ENCODE measurements around the gene HSD17B14. TPM values are rescaled to one million over a fixed set of nuclear protein-coding genes. Genes with fewer than 3 reads are reported as not detected.

The HSD17B14 gene
- total RNA-seq, 2 donors from 2014 or later, result 43.0 to 81.0 TPM

DNA sequence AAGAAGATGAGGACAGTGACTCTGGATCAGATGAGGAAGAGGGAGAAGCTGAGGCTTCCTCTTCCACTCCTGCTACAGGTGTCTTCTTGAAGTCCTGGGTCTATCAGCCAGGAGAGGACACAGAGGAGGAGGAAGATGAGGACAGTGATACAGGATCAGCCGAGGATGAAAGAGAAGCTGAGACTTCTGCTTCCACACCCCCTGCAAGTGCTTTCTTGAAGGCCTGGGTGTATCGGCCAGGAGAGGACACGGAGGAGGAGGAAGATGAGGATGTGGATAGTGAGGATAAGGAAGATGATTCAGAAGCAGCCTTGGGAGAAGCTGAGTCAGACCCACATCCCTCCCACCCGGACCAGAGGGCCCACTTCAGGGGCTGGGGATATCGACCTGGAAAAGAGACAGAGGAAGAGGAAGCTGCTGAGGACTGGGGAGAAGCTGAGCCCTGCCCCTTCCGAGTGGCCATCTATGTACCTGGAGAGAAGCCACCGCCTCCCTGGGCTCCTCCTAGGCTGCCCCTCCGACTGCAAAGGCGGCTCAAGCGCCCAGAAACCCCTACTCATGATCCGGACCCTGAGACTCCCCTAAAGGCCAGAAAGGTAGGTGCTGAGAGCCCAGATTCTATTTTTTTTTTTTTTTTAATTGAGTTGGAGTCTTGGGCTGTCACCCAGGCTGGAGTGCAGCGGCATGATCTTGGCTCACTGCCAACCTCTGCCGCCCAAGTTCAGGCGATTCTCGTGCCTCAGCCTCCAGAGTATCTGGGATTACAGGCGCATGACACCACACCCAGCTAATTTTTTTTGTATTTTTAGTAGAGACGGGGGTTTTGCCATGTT is 38.2 kb upstream of the HSD17B14 start:
- no peaks in the 10 kb centered on the region for H3K27me3 Mint-ChIP-seq (ENCODE audit: insufficient read depth)
- H3K9me3 Mint-ChIP-seq, result no peaks in the 10 kb centered on the region
- no peak overlapping the region for H3K27ac ChIP-seq (ENCODE audit: low read depth, low read length)
- H3K4me3 ChIP-seq (ENCODE audit: low read length), result peak overlapping the region; percentile 93
- 82 to 90% methylated on average over 10 to 17 of the region's 17 CpGs for WGBS, 2 experiments (ENCODE audit: insufficient coverage in 1 of 2, insufficient read length in 1 of 2)
- TF ChIP-seq, protein P1, sequence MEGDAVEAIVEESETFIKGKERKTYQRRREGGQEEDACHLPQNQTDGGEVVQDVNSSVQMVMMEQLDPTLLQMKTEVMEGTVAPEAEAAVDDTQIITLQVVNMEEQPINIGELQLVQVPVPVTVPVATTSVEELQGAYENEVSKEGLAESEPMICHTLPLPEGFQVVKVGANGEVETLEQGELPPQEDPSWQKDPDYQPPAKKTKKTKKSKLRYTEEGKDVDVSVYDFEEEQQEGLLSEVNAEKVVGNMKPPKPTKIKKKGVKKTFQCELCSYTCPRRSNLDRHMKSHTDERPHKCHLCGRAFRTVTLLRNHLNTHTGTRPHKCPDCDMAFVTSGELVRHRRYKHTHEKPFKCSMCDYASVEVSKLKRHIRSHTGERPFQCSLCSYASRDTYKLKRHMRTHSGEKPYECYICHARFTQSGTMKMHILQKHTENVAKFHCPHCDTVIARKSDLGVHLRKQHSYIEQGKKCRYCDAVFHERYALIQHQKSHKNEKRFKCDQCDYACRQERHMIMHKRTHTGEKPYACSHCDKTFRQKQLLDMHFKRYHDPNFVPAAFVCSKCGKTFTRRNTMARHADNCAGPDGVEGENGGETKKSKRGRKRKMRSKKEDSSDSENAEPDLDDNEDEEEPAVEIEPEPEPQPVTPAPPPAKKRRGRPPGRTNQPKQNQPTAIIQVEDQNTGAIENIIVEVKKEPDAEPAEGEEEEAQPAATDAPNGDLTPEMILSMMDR (conservative IDR thresholded peaks at IDR 0.05), result no peak
- no peaks in the 10 kb centered on the region for H3K27me3 ChIP-seq (ENCODE audit: control insufficient read depth, insufficient read depth, low read length, poor library complexity, severe bottlenecking)
- peak overlapping the region; percentile 100 for H3K9ac ChIP-seq (ENCODE audit: extremely low read depth, low read length, poor library complexity, severe bottlenecking)
- peaks cover 41% of the 10 kb centered on the region for H3K36me3 ChIP-seq (ENCODE audit: control insufficient read depth, insufficient read depth, low read length)
- H3K27ac Mint-ChIP-seq, result peak overlapping the region; percentile 100
- DNase-seq, result no peak
- peak overlapping the region; percentile 100 for H3K4me3 Mint-ChIP-seq
- peaks cover 21% of the 10 kb centered on the region for H3K4me1 Mint-ChIP-seq
- H3K36me3 Mint-ChIP-seq (ENCODE audit: low read depth), result peaks cover 55% of the 10 kb centered on the region
- H3K9me3 ChIP-seq (ENCODE audit: control insufficient read depth, low read length), result no peaks in the 10 kb centered on the region
- H3K4me1 ChIP-seq (ENCODE audit: control insufficient read depth, insufficient read depth, low read length), result no peaks in the 10 kb centered on the region

DNA sequence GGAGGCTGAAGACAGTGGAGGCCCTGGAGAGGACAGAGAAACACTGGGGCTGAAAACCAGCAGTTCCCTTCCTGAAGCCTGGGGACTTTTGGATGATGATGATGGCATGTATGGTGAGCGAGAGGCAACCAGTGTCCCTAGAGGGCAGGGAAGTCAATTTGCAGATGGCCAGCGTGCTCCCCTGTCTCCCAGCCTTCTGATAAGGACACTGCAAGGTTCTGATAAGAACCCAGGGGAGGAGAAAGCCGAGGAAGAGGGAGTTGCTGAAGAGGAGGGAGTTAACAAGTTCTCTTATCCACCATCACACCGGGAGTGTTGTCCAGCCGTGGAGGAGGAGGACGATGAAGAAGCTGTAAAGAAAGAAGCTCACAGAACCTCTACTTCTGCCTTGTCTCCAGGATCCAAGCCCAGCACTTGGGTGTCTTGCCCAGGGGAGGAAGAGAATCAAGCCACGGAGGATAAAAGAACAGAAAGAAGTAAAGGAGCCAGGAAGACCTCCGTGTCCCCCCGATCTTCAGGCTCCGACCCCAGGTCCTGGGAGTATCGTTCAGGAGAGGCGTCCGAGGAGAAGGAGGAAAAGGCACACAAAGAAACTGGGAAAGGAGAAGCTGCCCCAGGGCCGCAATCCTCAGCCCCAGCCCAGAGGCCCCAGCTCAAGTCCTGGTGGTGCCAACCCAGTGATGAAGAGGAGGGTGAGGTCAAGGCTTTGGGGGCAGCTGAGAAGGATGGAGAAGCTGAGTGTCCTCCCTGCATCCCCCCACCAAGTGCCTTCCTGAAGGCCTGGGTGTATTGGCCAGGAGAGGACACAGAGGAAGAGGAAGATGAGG is 37.4 kb upstream of the HSD17B14 start:
- peaks cover 53% of the 10 kb centered on the region for H3K36me3 Mint-ChIP-seq (ENCODE audit: low read depth)
- TF ChIP-seq, protein P1 (conservative IDR thresholded peaks at IDR 0.05), result no peak

DNA sequence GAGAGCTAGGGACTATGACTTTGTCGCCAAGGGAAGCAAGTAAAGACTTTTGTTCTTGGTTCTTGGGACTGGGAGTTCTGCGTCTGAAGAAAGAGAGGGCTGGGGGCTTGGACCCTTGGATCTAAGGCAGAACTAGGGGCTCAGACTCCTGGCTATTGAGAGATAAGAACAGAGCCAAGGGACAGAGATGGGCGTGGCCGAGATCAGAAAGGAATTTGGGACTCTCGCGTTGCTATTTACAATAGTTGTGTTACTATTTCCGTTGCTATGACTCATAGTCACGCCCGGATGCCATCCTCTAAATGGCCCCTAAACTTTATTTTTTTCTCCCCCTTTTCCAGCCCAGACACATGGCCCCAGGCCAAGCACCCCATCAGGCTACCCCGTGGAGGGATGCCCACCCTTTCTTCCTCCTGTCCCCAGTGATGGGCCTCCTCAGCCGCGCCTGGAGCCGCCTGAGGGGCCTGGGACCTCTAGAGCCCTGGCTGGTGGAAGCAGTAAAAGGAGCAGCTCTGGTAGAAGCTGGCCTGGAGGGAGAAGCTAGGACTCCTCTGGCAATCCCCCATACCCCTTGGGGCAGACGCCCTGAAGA is 36.7 kb upstream of the HSD17B14 start:
- H3K4me1 Mint-ChIP-seq, result peaks cover 31% of the 10 kb centered on the region
- peak overlapping the region; percentile 100 for H3K9ac ChIP-seq (ENCODE audit: extremely low read depth, low read length, poor library complexity, severe bottlenecking)
- H3K36me3 Mint-ChIP-seq (ENCODE audit: low read depth), result peaks cover 46% of the 10 kb centered on the region
- H3K4me3 Mint-ChIP-seq, result peak overlapping the region; percentile 100
- DNase-seq, result peak; percentile 90
- H3K36me3 ChIP-seq (ENCODE audit: control insufficient read depth, insufficient read depth, low read length), result peaks cover 40% of the 10 kb centered on the region
- peak overlapping the region; percentile 99 for H3K27ac ChIP-seq (ENCODE audit: low read depth, low read length)
- TF ChIP-seq, protein P1 (conservative IDR thresholded peaks at IDR 0.05), result no peak
- H3K27me3 Mint-ChIP-seq (ENCODE audit: insufficient read depth), result no peaks in the 10 kb centered on the region
- WGBS, 2 experiments (ENCODE audit: insufficient coverage in 1 of 2, insufficient read length in 1 of 2), result 8 to 9% methylated on average over 7 to 14 of the region's 14 CpGs
- H3K9me3 Mint-ChIP-seq, result no peaks in the 10 kb centered on the region
- peak overlapping the region; percentile 93 for H3K4me3 ChIP-seq (ENCODE audit: low read length)
- H3K27ac Mint-ChIP-seq, result peak overlapping the region; percentile 100
- no peaks in the 10 kb centered on the region for H3K4me1 ChIP-seq (ENCODE audit: control insufficient read depth, insufficient read depth, low read length)
- H3K27me3 ChIP-seq (ENCODE audit: control insufficient read depth, insufficient read depth, low read length, poor library complexity, severe bottlenecking), result no peaks in the 10 kb centered on the region
- no peaks in the 10 kb centered on the region for H3K9me3 ChIP-seq (ENCODE audit: control insufficient read depth, low read length)

More for the DNA sequence above, 37.4 kb upstream of the HSD17B14 start:
- H3K4me3 ChIP-seq (ENCODE audit: low read length), result peak overlapping the region; percentile 93
- no peaks in the 10 kb centered on the region for H3K9me3 Mint-ChIP-seq
- H3K9me3 ChIP-seq (ENCODE audit: control insufficient read depth, low read length), result no peaks in the 10 kb centered on the region
- peaks cover 25% of the 10 kb centered on the region for H3K4me1 Mint-ChIP-seq
- peaks cover 41% of the 10 kb centered on the region for H3K36me3 ChIP-seq (ENCODE audit: control insufficient read depth, insufficient read depth, low read length)
- 68 to 83% methylated on average over 8 to 13 of the region's 14 CpGs for WGBS, 2 experiments (ENCODE audit: insufficient coverage in 1 of 2, insufficient read length in 1 of 2)
- no peaks in the 10 kb centered on the region for H3K27me3 ChIP-seq (ENCODE audit: control insufficient read depth, insufficient read depth, low read length, poor library complexity, severe bottlenecking)
- H3K4me3 Mint-ChIP-seq, result peak overlapping the region; percentile 100
- DNase-seq, result peak; percentile 58
- no peaks in the 10 kb centered on the region for H3K4me1 ChIP-seq (ENCODE audit: control insufficient read depth, insufficient read depth, low read length)
- peak overlapping the region; percentile 99 for H3K27ac ChIP-seq (ENCODE audit: low read depth, low read length)
- H3K27me3 Mint-ChIP-seq (ENCODE audit: insufficient read depth), result no peaks in the 10 kb centered on the region
- peak overlapping the region; percentile 100 for H3K27ac Mint-ChIP-seq
- peak overlapping the region; percentile 100 for H3K9ac ChIP-seq (ENCODE audit: extremely low read depth, low read length, poor library complexity, severe bottlenecking)
